Duodenal mucosa (tissue), 2 donors: ENCODE results near the gene SLC35F3.

Experiments
- H3K27ac ChIP-seq: one replicate; pipeline ENCODE4 v1.7.0; 2013; ENCODE audit warnings: low read depth, low read length
- H3K27me3 ChIP-seq, 2 donors: one replicate each; pipeline ENCODE4 v1.7.0; 2013; ENCODE audit warnings: low read length in 2 of 2, control low read depth in 1 of 2; ENCODE audit not compliant: insufficient read depth in 2 of 2, control insufficient read depth in 1 of 2
- H3K36me3 ChIP-seq, 2 donors: one replicate each; pipeline ENCODE4 v1.7.0; 2013; ENCODE audit warnings: low read length in 2 of 2, control low read depth in 1 of 2; ENCODE audit not compliant: insufficient read depth in 2 of 2, control insufficient read depth in 1 of 2
- H3K4me1 ChIP-seq, 2 donors: one replicate each; pipeline ENCODE4 v1.7.0; 2013; ENCODE audit warnings: low read length in 2 of 2, control low read depth in 1 of 2; ENCODE audit not compliant: insufficient read depth in 2 of 2, control insufficient read depth in 1 of 2
- H3K4me3 ChIP-seq, 2 donors: one replicate each; pipeline ENCODE4 v1.7.0; 2013; ENCODE audit warnings: low read length in 2 of 2, low read depth in 1 of 2
- H3K9ac ChIP-seq, 2 donors: one replicate each; pipeline ENCODE4 v1.7.0; 2013; ENCODE audit warnings: low read length in 2 of 2, low read depth in 1 of 2
- H3K9me3 ChIP-seq, 2 donors: one replicate each; pipeline ENCODE4 v1.7.0; 2013; ENCODE audit warnings: low read length in 2 of 2, control low read depth in 1 of 2; ENCODE audit not compliant: control insufficient read depth in 1 of 2

The SLC35F3 gene

DNA sequence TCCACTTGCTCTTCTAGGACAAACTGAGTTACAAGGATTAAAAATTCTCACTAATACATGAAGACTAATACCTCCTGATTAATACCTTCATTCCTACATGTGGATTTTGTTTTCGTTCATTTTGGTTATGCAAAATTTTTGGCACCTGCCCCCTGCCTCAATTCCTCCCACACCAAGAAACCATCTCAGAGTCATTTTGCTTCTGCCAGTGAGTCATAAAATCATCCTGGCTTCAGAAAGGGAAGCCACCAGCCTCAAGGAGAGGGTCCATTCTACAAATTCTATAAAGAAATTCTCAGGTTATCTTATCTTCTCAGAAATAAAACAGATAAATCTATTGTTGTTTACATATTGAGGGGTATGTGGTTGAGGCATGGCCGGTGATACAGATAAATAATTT is 365.6 kb downstream of the SLC35F3 start:
- Histone ChIP-seq H3K4me1 (no peaks in the 10 kb centered on the region), H3K27ac (no peak overlapping the region), H3K4me3 (no peak overlapping the region)

DNA sequence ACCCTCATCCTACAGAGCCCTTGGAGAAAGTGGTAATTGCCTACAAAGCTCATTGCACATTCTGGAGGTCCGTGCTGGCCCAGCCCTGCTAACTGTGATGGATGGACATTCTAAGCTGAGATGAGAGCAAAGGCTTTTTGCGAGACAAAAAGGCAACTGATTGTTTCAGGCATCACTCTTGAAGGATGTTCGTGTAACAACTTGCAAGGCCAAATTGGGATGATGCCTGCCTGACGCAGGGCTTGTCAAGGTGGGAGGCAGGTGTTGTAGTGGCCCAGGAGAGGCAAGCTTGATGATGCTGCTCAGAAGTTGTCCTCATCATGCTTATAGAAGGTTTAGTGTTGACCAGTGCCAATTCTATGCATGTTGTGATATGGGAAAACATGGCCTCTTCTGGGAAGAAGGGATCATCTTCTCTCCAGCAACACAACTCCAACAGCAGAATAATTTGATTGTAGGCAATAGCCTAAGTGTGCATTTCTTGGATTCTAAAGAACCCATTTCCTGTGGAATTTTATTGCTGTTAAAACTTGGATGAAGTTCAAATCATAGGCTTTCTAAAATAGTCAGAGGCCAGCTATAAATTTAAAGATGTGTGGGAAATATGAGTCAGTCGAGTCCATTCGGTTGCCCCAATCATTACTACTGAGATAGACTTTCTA is 366.2 kb downstream of the SLC35F3 start:
- Histone ChIP-seq H3K9me3 (no peaks in the 10 kb centered on the region), H3K27me3 (no peaks in the 10 kb centered on the region), H3K9ac (no peak overlapping the region), H3K4me1 (no peaks in the 10 kb centered on the region), H3K4me3 (no peak overlapping the region), H3K36me3 (no peaks in the 10 kb centered on the region), H3K27ac (no peak overlapping the region)

More for the DNA sequence above, 365.6 kb downstream of the SLC35F3 start:
- H3K9ac ChIP-seq: no peak overlapping the region
- no peaks in the 10 kb centered on the region for H3K27me3 ChIP-seq
- H3K36me3 ChIP-seq: no peaks in the 10 kb centered on the region
- H3K9me3 ChIP-seq: no peaks in the 10 kb centered on the region

DNA sequence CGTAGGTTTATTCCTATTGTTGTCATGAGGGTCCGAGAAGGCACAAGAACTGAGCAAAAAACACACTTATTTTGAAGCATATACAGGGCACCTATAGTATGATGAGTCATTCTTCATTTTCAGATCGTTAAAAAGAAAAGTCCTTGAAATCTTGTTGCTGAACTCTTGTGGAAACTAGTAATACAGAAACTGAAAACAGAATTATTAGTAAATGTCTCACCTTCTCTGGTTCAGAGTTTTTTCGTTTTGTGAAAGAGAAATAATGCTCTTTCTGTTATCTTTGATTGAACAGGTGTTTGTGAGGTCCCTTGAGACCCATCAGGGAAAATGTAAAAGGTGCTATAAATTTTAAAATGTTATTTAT is 366.7 kb downstream of the SLC35F3 start:
- Histone ChIP-seq H3K27ac (no peak overlapping the region), H3K4me1 (no peaks in the 10 kb centered on the region)

DNA sequence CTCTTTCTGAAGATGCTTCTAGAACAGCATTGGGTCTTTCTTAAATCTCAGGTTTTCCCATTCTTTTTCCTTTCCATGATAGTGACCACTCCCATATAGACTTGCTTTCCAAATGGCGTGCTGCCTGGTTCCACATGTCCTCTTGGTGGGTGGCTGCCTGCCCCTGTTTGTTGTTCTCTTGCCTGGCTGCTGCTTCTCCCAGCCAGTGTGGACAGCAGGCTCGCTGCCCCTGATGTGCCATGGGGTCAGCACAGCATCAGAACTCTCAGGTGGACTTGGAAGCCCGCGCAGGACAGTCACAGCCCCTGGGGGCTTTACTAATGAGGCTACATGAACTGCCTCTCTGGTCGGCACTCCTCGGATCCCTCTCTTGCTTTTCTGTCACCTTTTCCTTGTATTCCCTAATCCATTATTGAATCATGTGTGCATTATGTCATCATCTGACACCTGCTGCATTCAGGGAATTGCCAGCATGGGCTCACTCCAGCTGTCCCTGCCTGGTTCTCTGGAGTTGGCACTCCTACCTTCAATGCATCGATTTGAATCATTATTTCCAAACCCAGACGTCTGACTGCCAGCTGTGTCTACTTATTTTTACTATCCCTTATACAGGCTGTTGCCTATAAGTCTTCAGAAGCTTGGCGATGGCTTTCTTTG is 368.3 kb downstream of the SLC35F3 start:
- H3K9ac ChIP-seq: no peak overlapping the region
- H3K27ac ChIP-seq: no peak overlapping the region
- no peaks in the 10 kb centered on the region for H3K36me3 ChIP-seq
- no peaks in the 10 kb centered on the region for H3K4me1 ChIP-seq
- no peaks in the 10 kb centered on the region for H3K27me3 ChIP-seq
- H3K4me3 ChIP-seq: no peak overlapping the region
- H3K9me3 ChIP-seq: no peaks in the 10 kb centered on the region

More for the DNA sequence above, 366.7 kb downstream of the SLC35F3 start:
- H3K27me3 ChIP-seq: no peaks in the 10 kb centered on the region
- no peak overlapping the region for H3K4me3 ChIP-seq
- H3K36me3 ChIP-seq: no peaks in the 10 kb centered on the region
- H3K9me3 ChIP-seq: no peaks in the 10 kb centered on the region
- no peak overlapping the region for H3K9ac ChIP-seq

DNA sequence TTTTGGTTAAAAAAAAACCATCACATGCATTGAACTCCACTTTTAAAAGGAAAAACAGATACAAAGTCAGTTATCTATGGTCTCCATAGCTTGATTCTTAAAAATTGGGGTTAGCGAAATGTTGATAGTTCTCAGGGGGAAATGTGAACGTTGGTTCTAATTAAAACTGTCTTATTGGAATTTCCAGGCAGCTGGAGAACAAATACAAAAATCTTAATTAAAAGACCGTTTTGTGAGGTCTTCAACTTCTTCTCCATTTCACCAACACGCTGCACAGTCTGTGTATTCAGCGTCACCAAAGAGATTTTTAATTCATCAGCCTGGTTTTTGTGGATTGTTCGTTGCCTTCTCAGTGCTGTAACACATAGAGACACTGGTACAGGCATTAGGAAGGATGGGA is 369.5 kb downstream of the SLC35F3 start:
- Histone ChIP-seq H3K4me1 (no peaks in the 10 kb centered on the region), H3K36me3 (no peaks in the 10 kb centered on the region), H3K9me3 (no peaks in the 10 kb centered on the region), H3K27me3 (no peaks in the 10 kb centered on the region), H3K4me3 (no peak overlapping the region), H3K27ac (no peak overlapping the region), H3K9ac (no peak overlapping the region)

DNA sequence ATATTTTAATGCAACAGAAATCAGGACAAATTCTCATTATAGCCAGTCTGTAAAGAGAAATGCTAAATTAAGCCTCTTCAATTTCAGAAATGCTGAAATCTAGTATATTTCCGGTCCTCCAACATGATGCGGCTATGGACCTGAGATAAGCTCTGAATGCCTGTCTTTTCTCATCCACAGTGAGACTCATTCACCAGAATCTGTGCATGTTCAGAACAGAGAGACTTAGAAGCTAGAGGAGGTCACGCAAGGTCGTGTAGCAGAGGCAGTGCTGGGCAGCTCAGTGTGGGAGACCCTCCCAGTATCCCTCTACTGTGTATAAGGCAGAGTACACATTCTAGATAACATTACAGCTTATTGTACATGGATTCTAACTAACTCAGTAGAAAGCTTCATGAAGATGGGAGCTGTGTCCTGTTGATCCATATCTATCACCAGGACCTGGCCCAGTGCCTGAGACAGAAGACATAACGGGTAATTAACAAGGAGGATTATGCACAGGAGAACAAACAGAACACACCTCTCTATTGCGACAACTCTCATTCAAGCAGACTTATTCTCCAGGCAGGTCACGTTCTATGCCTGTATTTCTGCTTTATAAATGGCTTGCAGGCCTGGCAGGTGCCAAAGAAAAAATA is 371.8 kb downstream of the SLC35F3 start:
- Histone ChIP-seq H3K4me1 (no peaks in the 10 kb centered on the region), H3K36me3 (no peaks in the 10 kb centered on the region), H3K9ac (no peak overlapping the region), H3K4me3 (no peak overlapping the region), H3K27me3 (no peaks in the 10 kb centered on the region), H3K27ac (no peak overlapping the region), H3K9me3 (no peaks in the 10 kb centered on the region)

DNA sequence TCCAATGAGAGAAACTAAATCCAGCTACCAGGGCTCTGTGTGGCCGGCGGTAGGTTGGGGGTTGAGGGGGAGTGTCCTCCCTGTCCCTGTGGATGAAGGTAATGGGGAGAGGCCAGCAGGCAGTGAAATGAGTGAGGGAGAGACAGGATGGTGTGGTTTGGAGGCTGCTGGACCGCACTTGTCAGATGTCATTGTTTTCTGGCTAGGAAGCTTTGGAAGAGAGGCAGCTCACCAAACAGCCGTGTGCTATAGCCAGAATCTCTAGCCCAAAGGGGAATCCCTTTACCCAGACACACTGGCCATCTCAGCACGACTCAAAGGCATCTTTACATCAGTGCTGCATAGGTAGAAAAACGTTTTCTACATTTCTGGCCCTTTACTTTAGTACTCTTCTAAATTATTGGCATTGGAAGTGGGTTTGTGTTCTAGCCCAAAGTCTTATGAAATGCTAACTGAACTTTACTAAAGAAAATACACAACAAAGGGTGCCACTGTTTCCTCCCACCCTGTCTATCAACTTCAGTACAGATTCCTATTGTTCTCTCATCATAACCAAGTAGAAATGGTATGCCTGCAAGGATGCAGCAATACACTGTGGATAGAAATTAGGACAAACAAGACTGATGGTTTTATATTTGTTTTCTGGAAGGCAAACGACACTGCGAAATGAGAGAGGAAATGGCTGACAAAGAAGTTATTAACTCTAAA is 372.8 kb downstream of the SLC35F3 start:
- H3K4me1 ChIP-seq: no peaks in the 10 kb centered on the region
- no peak overlapping the region for H3K4me3 ChIP-seq
- H3K36me3 ChIP-seq: no peaks in the 10 kb centered on the region
- no peak overlapping the region for H3K9ac ChIP-seq
- no peak overlapping the region for H3K27ac ChIP-seq
- no peaks in the 10 kb centered on the region for H3K27me3 ChIP-seq
- no peaks in the 10 kb centered on the region for H3K9me3 ChIP-seq

DNA sequence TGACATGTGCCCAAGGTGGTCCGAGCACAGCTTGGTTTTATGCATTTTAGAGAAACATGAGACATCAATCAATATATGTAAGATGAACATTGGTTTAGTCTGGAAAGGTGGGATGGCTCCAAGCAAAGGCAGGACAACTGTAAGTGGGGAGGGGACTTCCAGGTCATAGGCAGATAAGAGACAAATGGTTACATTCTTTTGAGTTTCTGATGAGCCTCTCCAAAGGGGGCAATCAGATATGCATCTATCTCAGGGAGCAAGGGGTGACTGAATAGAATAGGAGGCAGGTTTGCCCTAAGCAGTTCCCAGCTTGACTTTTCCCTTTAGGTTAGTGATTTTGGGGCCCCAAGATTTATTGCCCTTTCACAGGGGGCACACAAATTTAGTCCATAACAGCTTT is 374.5 kb downstream of the SLC35F3 start:
- Histone ChIP-seq H3K4me3 (no peak overlapping the region), H3K9ac (no peak overlapping the region), H3K27me3 (no peaks in the 10 kb centered on the region), H3K27ac (no peak overlapping the region), H3K36me3 (no peaks in the 10 kb centered on the region), H3K4me1 (no peaks in the 10 kb centered on the region), H3K9me3 (no peaks in the 10 kb centered on the region)

DNA sequence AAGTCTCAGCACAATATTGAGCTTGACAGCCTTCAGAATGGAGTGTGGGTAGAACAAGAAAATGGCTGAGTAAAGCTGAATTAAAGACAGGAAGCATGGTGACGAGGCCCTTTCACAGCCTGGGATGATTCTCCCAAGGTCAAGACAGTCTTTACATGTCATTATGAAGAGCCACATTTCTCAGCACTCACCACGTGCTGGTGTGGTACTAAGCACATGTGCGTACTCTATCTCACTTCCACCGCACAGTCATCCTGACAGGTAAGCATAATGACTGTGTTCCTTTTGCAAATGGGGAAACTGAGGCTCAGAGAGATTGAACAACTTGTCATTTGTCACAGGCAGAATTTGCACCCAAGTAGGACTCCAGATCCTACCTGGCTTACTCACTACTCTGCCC is 376.0 kb downstream of the SLC35F3 start:
- Histone ChIP-seq H3K4me1 (no peaks in the 10 kb centered on the region), H3K27ac (no peak overlapping the region), H3K36me3 (no peaks in the 10 kb centered on the region), H3K9me3 (no peaks in the 10 kb centered on the region), H3K4me3 (no peak overlapping the region), H3K27me3 (no peaks in the 10 kb centered on the region), H3K9ac (no peak overlapping the region)

DNA sequence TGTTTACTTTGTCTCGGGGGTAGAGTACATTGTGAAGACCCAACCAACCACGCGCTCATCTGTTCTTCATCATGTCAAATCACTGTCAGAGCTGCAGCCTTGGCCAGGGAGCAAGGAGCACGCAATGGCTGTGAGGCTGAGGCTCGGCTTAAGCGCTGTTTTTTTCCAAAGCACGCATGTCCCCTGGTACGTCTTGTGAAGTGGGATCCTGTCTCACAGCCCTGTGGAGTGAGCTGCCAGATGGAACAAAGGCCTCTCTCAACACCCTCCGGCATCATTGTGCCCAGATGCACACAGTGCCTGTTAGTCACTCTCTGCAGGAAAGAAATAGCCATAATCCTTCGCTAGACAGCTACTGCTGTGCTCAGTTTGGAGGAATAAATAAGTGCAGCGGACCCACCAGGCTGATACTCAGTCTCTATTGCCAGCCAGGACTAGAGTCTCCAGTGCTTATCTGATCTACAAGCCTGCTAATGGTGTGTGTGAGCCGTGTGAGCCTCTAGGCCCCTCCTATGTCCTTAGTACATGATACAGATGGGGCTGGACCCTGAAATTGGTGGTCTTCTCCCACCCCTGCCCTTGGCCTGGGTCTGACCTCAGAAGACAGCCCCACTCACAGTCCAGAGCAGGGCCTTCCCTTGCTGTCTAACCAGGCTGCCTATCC is 377.5 kb downstream of the SLC35F3 start:
- Histone ChIP-seq H3K36me3 (no peaks in the 10 kb centered on the region), H3K27ac (no peak overlapping the region), H3K9me3 (no peaks in the 10 kb centered on the region), H3K27me3 (no peaks in the 10 kb centered on the region), H3K4me1 (no peaks in the 10 kb centered on the region), H3K4me3 (no peak overlapping the region), H3K9ac (no peak overlapping the region)
